ENCODE results near the gene GOLGA8F. TPM values are rescaled to one million over a fixed set of nuclear protein-coding genes. Genes with fewer than 3 reads are reported as not detected.
"Not testable (repeated sequence)": the region's sequence is repeated elsewhere in the genome, so short reads cannot be mapped to it uniquely, and the experiment has no call there.

GOLGA8F gene
- not detected for total RNA-seq

- ATAC-seq (ENCODE audit: low read depth); DNase-seq; H3K27me3 Mint-ChIP-seq; H3K27ac Mint-ChIP-seq; H3K4me1 Mint-ChIP-seq; POLR2A ChIA-PET; H3K9me3 Mint-ChIP-seq; H3K36me3 Mint-ChIP-seq; H3K4me3 Mint-ChIP-seq: not testable (repeated sequence)
Observed at GRCh38 chr15:28378364-28378763, at the start of gene GOLGA8F. GOLGA8F (plus strand) TSS chr15:28378664; CDS start chr15:28378762, 98 bp downstream.

GRCh38 chr15:28357984-28358383 lies 20.5 kb upstream of the GOLGA8F start, which contains the start of gene GOLGA6L24:
GOLGA6L24 (minus strand) TSS chr15:28358084; CDS start chr15:28358023, 61 bp downstream.
- H3K36me3 Mint-ChIP-seq; H3K9me3 Mint-ChIP-seq; H3K27me3 Mint-ChIP-seq; H3K27ac Mint-ChIP-seq; H3K4me1 Mint-ChIP-seq; DNase-seq; ATAC-seq (ENCODE audit: low read depth); POLR2A ChIA-PET; H3K4me3 Mint-ChIP-seq: not testable (repeated sequence)

GRCh38 chr15:28365502-28365901 lies 13.0 kb upstream of the GOLGA8F start:
- ATAC-seq (ENCODE audit: low read depth); H3K4me3 Mint-ChIP-seq; H3K4me1 Mint-ChIP-seq; H3K36me3 Mint-ChIP-seq; POLR2A ChIA-PET; H3K27ac Mint-ChIP-seq; DNase-seq; H3K27me3 Mint-ChIP-seq; H3K9me3 Mint-ChIP-seq: not testable (repeated sequence)

- H3K9me3 Mint-ChIP-seq; POLR2A ChIA-PET; ATAC-seq (ENCODE audit: low read depth); H3K27ac Mint-ChIP-seq; H3K4me1 Mint-ChIP-seq; H3K36me3 Mint-ChIP-seq; H3K27me3 Mint-ChIP-seq; H3K4me3 Mint-ChIP-seq: not testable (repeated sequence)
- DNase-seq = peak; percentile 23
Observed at GRCh38 chr15:28380053-28380452, 1.6 kb downstream of the GOLGA8F start.

GRCh38 chr15:28396022-28396421 lies 17.6 kb downstream of the GOLGA8F start:
- H3K4me1 Mint-ChIP-seq; ATAC-seq (ENCODE audit: low read depth); H3K27me3 Mint-ChIP-seq; DNase-seq; POLR2A ChIA-PET; H3K4me3 Mint-ChIP-seq; H3K27ac Mint-ChIP-seq; H3K9me3 Mint-ChIP-seq; H3K36me3 Mint-ChIP-seq: not testable (repeated sequence)

GRCh38 chr15:28402774-28403435 lies 24.4 kb downstream of the GOLGA8F start:
- ATAC-seq (ENCODE audit: low read depth); H3K4me3 Mint-ChIP-seq; H3K4me1 Mint-ChIP-seq; H3K9me3 Mint-ChIP-seq; H3K27ac Mint-ChIP-seq; H3K27me3 Mint-ChIP-seq; H3K36me3 Mint-ChIP-seq; POLR2A ChIA-PET; DNase-seq: not testable (repeated sequence)

- H3K4me1 Mint-ChIP-seq; ATAC-seq (ENCODE audit: low read depth); H3K4me3 Mint-ChIP-seq; H3K27ac Mint-ChIP-seq; DNase-seq; H3K9me3 Mint-ChIP-seq; POLR2A ChIA-PET; H3K36me3 Mint-ChIP-seq; H3K27me3 Mint-ChIP-seq: not testable (repeated sequence)
Observed at GRCh38 chr15:28420470-28420869, 42.0 kb downstream of the GOLGA8F start.

GRCh38 chr15:28435594-28435993 lies 57.1 kb downstream of the GOLGA8F start:
- H3K4me3 Mint-ChIP-seq; DNase-seq; H3K27me3 Mint-ChIP-seq; POLR2A ChIA-PET; H3K36me3 Mint-ChIP-seq; H3K27ac Mint-ChIP-seq; ATAC-seq (ENCODE audit: low read depth); H3K9me3 Mint-ChIP-seq; H3K4me1 Mint-ChIP-seq: not testable (repeated sequence)

Small RNA genes within 50 kb of the gene (microRNA-seq; reads per million reads assigned to microRNA genes)
- not detected for gene MIR4509-2

Other genes with a start within 250 kb of the GOLGA8F start
- gene HERC2, start 56.5 kb upstream of the GOLGA8F start, total RNA-seq = 10 to 100 TPM; 43.0 to 47.0 TPM
- not detected for gene GOLGA6L24, start 20.6 kb upstream of the GOLGA8F start, total RNA-seq
- not detected for gene GOLGA8G, start 154.3 kb downstream of the GOLGA8F start, total RNA-seq
- not detected for gene GOLGA6L25, start 174.9 kb downstream of the GOLGA8F start, total RNA-seq